ENCODE measurements around the gene GTF2E1.

DNA sequence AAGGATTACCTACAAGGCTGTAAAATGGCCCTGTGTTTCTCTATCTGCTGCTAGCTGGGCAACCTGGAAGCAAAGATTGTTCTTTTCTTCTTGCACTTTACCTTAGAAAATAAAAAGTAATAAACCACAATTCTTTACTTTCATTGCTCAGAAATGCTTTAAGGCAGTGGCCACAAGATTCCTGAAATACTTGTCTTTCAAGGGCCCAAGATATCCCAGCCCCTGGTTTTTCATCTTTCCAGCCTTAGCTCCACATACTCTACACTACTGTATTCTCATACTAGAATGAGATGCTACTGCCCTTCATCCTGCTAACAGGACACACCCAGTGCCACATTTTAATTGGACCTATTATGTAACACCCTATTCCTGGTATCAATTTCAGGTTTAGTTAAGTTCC lies 78.9 kb downstream of the GTF2E1 start:
- no peak for TF ChIP-seq ZNF274 (IDR thresholded peaks at IDR 0.05; ENCODE audit: low read depth, low read length)
- TF ChIP-seq SUZ12 (IDR thresholded peaks at IDR 0.05; ENCODE audit: extremely low read depth, insufficient read depth, insufficient read length): no peak

Measured in NT2/D1 (cell line).